H1 (cell line): ENCODE results near the gene CDCP1. TPM values are rescaled to one million over a fixed set of nuclear protein-coding genes. Genes with fewer than 3 reads are reported as not detected.

Experiments
- CTCF ChIA-PET: fragments of 300-600 bp; sonication (Branson Sonifier 250); formaldehyde crosslinking; loops from one replicate; lab custom pipeline; 2021; ENCODE audit not compliant: partially characterized antibody; lab: Charles Lee
- POLR2A ChIA-PET: fragments of 300-600 bp; sonication (Branson Sonifier 250); formaldehyde crosslinking; loops from one replicate; lab custom pipeline; 2021; ENCODE audit warnings: inconsistent platforms; ENCODE audit not compliant: partially characterized antibody; lab: Charles Lee
- DNase-seq, 2 experiments: peaks; one replicate each; pipeline versions ENCODE4 v3.0.0 to v3.0.0-alpha.2; 2010 to 2022; ENCODE audit warnings: low spot score in 2 of 2, low read depth in 1 of 2, mixed read lengths in 1 of 2
- FAIRE-seq: peaks from 2 replicates; lab custom pipeline; 2011; peaks lifted over from hg19 to GRCh38; lab: Jason Lieb, UNC
- H2AFZ ChIP-seq: 2 replicates; pipeline ENCODE4 v1.8.1; 2012; ENCODE audit warnings: low read length, inconsistent platforms
- H2AK5ac ChIP-seq: 2 replicates; pipeline ENCODE4 v1.6.1; 2013; ENCODE audit warnings: low read depth, low read length
- H2BK120ac ChIP-seq: replicated peaks from 2 replicates; pipeline ENCODE3; 2013; ENCODE audit warnings: low read depth, low read length, inconsistent platforms
- H2BK12ac ChIP-seq: 2 replicates; pipeline ENCODE4 v1.6.1; 2013; ENCODE audit warnings: low read depth, low read length
- H2BK15ac ChIP-seq: 2 replicates; pipeline ENCODE4 v1.6.1; 2013; ENCODE audit warnings: low read length
- H2BK20ac ChIP-seq: 2 replicates; pipeline ENCODE4 v1.6.1; 2013; ENCODE audit warnings: low read length
- H2BK5ac ChIP-seq: 2 replicates; pipeline ENCODE4 v1.6.1; 2013; ENCODE audit warnings: low read depth, low read length
- H3K14ac ChIP-seq: 2 replicates; pipeline ENCODE4 v1.6.1; 2013; ENCODE audit warnings: inconsistent platforms; ENCODE audit not compliant: insufficient read length
- H3K18ac ChIP-seq: 2 replicates; pipeline ENCODE4 v1.6.1; 2013; ENCODE audit warnings: low read length; ENCODE audit errors: extremely low read depth
- H3K23ac ChIP-seq: 2 replicates; pipeline ENCODE4 v1.6.1; 2013; ENCODE audit warnings: inconsistent platforms; ENCODE audit not compliant: insufficient read length
- H3K23me2 ChIP-seq: 2 replicates; pipeline ENCODE4 v1.6.1; 2013; ENCODE audit warnings: low read depth, low read length
- H3K27ac ChIP-seq: 2 replicates; pipeline ENCODE4 v1.6.1; 2011; ENCODE audit warnings: low read depth, low read length, inconsistent platforms
- H3K27me3 ChIP-seq, 4 experiments: replicated peaks in 1 of 4; 1 replicate in 1 of 4; 2 replicates in 3 of 4; pipeline versions ENCODE4 v1.6.1 to v1.8.1; 2011 to 2013; ENCODE audit warnings: low read length in 3 of 4, mild to moderate bottlenecking in 3 of 4, inconsistent platforms in 2 of 4, mixed read lengths in 2 of 4, moderate library complexity in 1 of 4; ENCODE audit not compliant: control insufficient read depth in 3 of 4, insufficient read depth in 3 of 4; ENCODE audit errors: extremely low read depth in 1 of 4
- H3K36me3 ChIP-seq, 4 experiments: 2 replicates each; pipeline versions ENCODE4 v1.6.1 to v1.8.1; 2011 to 2013; ENCODE audit warnings: mild to moderate bottlenecking in 4 of 4, low read length in 3 of 4, moderate library complexity in 2 of 4, control low read depth in 1 of 4, inconsistent platforms in 1 of 4; ENCODE audit not compliant: insufficient read depth in 4 of 4, control insufficient read depth in 2 of 4
- H3K4ac ChIP-seq: replicated peaks from 2 replicates; pipeline ENCODE3; 2013; ENCODE audit warnings: low read length, low read depth, mixed read lengths, inconsistent platforms; ENCODE audit not compliant: insufficient read length
- H3K4me1 ChIP-seq, 4 experiments: replicated peaks in 1 of 4; 1 replicate in 1 of 4; 2 replicates in 3 of 4; pipeline versions ENCODE4 v1.6.1 to v1.8.1; 2011 to 2013; ENCODE audit warnings: low read length in 3 of 4, inconsistent platforms in 2 of 4, mixed read lengths in 1 of 4; ENCODE audit not compliant: insufficient read depth in 4 of 4, control insufficient read depth in 3 of 4
- H3K4me2 ChIP-seq, 2 experiments: 2 replicates each; pipeline versions ENCODE4 v1.6.1 to v1.8.1; 2011 to 2013; ENCODE audit warnings: low read depth in 2 of 2, low read length in 2 of 2, control low read depth in 1 of 2, inconsistent platforms in 1 of 2, mild to moderate bottlenecking in 1 of 2; ENCODE audit not compliant: insufficient read depth in 1 of 2
- H3K4me3 ChIP-seq, 4 experiments: fragments of 200-600, 300-600 bp in 1 of 4; sonication (generic), shearing (Covaris generic), sonication (Bioruptor Twin) in 1 of 4; 2 replicates each; pipeline versions ENCODE4 v1.5.1 to v1.8.1; 2011 to 2016; ENCODE audit warnings: low read length in 4 of 4, low read depth in 3 of 4, control low read depth in 2 of 4, inconsistent platforms in 2 of 4, mild to moderate bottlenecking in 2 of 4, mixed read lengths in 1 of 4, moderate library complexity in 1 of 4; ENCODE audit not compliant: insufficient read depth in 2 of 4; ENCODE audit errors: extremely low read depth in 1 of 4
- H3K56ac ChIP-seq: replicated peaks from 2 replicates; pipeline ENCODE3; 2013; ENCODE audit warnings: low read depth, mild to moderate bottlenecking, mixed read lengths, low read length, inconsistent platforms; ENCODE audit not compliant: insufficient read length
- H3K79me1 ChIP-seq: 2 replicates; pipeline ENCODE4 v1.6.1; 2013; ENCODE audit warnings: low read depth, low read length, control low read depth
- H3K79me2 ChIP-seq, 2 experiments: 2 replicates each; pipeline versions ENCODE4 v1.6.1 to v1.8.1; 2012 to 2013; ENCODE audit warnings: low read length in 2 of 2, mild to moderate bottlenecking in 2 of 2, inconsistent platforms in 1 of 2; ENCODE audit not compliant: insufficient read depth in 2 of 2, control insufficient read depth in 1 of 2
- H3K9ac ChIP-seq, 4 experiments: replicated peaks in 1 of 4; 1 replicate in 1 of 4; 2 replicates in 3 of 4; pipeline versions ENCODE4 v1.6.1 to v1.8.1; 2011 to 2013; ENCODE audit warnings: low read depth in 3 of 4, low read length in 3 of 4, control low read depth in 2 of 4, mild to moderate bottlenecking in 2 of 4, moderate library complexity in 2 of 4, inconsistent platforms in 1 of 4; ENCODE audit errors: extremely low read depth in 1 of 4
- H3K9me3 ChIP-seq, 2 experiments: 2 replicates each; pipeline versions ENCODE4 v1.6.1 to v1.8.1; 2012 to 2013; ENCODE audit warnings: mild to moderate bottlenecking in 2 of 2, moderate library complexity in 2 of 2, control low read depth in 1 of 2, inconsistent platforms in 1 of 2, low read depth in 1 of 2, low read length in 1 of 2, mixed read lengths in 1 of 2; ENCODE audit not compliant: insufficient read depth in 2 of 2
- H4K20me1 ChIP-seq, 2 experiments: replicated peaks in 1 of 2; 2 replicates each; pipeline versions ENCODE3 to v1.8.1; 2011 to 2013; ENCODE audit warnings: inconsistent platforms in 2 of 2, low read length in 2 of 2, mild to moderate bottlenecking in 1 of 2; ENCODE audit not compliant: insufficient read depth in 2 of 2, control insufficient read depth in 1 of 2
- H4K5ac ChIP-seq: 2 replicates; pipeline ENCODE4 v1.6.1; 2013; ENCODE audit warnings: low read length, low read depth, mixed read lengths, inconsistent platforms; ENCODE audit not compliant: insufficient read length
- H4K8ac ChIP-seq: 2 replicates; pipeline ENCODE4 v1.8.0; 2013; ENCODE audit warnings: mild to moderate bottlenecking, moderate library complexity, low read length, inconsistent platforms; ENCODE audit not compliant: insufficient read depth; ENCODE audit errors: extremely low read depth
- H4K91ac ChIP-seq: replicated peaks from 2 replicates; pipeline ENCODE3; 2013; ENCODE audit warnings: low read length, mixed read lengths, inconsistent platforms; ENCODE audit not compliant: insufficient read length
- JUN ChIP-seq: IDR thresholded peaks from 2 replicates; pipeline ENCODE4 v1.6.1; 2011; ENCODE audit warnings: low read depth, mild to moderate bottlenecking, improper control_type of control experiment, low read length
- KDM5A ChIP-seq: fragments of 200-600 bp; IDR thresholded peaks from 2 replicates; pipeline ENCODE4 v1.7.1; 2012; ENCODE audit warnings: mild to moderate bottlenecking, low read length, inconsistent platforms, mixed read lengths
- RAD21 ChIP-seq, 2 experiments: IDR thresholded peaks in 1 of 2; conservative IDR thresholded peaks in 1 of 2; 2 replicates each; pipeline ENCODE4 v1.6.1; 2011; ENCODE audit warnings: low read depth in 2 of 2, low read length in 2 of 2, improper control_type of control experiment in 1 of 2, inconsistent platforms in 1 of 2, mild to moderate bottlenecking in 1 of 2, moderate library complexity in 1 of 2
- TCF12 ChIP-seq: IDR thresholded peaks from 2 replicates; pipeline ENCODE4 v1.6.1; 2011; ENCODE audit warnings: low read depth, mild to moderate bottlenecking, low read length
- WGBS, 2 experiments: shearing (Covaris generic) in 1 of 2; methylation state at CpG; one replicate each; pipeline versions ENCODE4 v1.1.6 to v1.1.7; 2013 to 2015; ENCODE audit warnings: low lambda C conversion rate in 2 of 2, mixed read lengths in 2 of 2, inconsistent platforms in 1 of 2, low coverage in 1 of 2, missing lambda C conversion rate in 1 of 2; ENCODE audit not compliant: insufficient replicate concordance in 2 of 2, insufficient coverage in 1 of 2, insufficient read length in 1 of 2; ENCODE audit errors: extremely low coverage in 1 of 2, missing lambda C conversion rate in 1 of 2; 5-methylcytosine and 5-hydroxymethylcytosine counted together
- polyA plus RNA-seq, 7 experiments: library from polyadenylated mRNA; depleted of rRNA in 3 of 7; stranded (reverse) in 5 of 7; unstranded in 2 of 7; fragments of >200 nt in 5 of 7; fragments of 200-250 nt in 2 of 7; gene quantifications; 1 replicate in 5 of 7; 2 replicates in 1 of 7; 4 replicates in 1 of 7; pipeline versions ENCODE4 v1.2.1 to v1.2.3, GENCODE V29; 2011 to 2013; ENCODE audit warnings: missing spikeins in 2 of 7, mixed read lengths in 2 of 7
- total RNA-seq: library from RNA; stranded (reverse); fragmentation: NEBNext Ultra II Directional; extraction: Animal tissue kit (Norgen Biotek cat#: 25700); gene quantifications from 2 replicates; pipeline ENCODE4 v1.2.1, GENCODE V29; 2021
- TF ChIP-seq, protein P1 (sequence below), 3 experiments: IDR thresholded peaks; 1 replicate in 2 of 3; 2 replicates in 1 of 3; pipeline versions ENCODE4 v1.5.1 to v1.6.1; 2011; ENCODE audit warnings: low read length in 3 of 3, mild to moderate bottlenecking in 3 of 3, inconsistent platforms in 2 of 3, low read depth in 1 of 3, moderate library complexity in 1 of 3; ENCODE audit not compliant: insufficient read depth in 1 of 3; ENCODE audit errors: control extremely low read depth in 1 of 3

Gene CDCP1
- total and polyA plus RNA-seq, 2 of the 8 experiments (the other 6 are each of a cell fraction or from before 2014, with no cell fraction given), result 10.0 to 23.3 TPM

DNA sequence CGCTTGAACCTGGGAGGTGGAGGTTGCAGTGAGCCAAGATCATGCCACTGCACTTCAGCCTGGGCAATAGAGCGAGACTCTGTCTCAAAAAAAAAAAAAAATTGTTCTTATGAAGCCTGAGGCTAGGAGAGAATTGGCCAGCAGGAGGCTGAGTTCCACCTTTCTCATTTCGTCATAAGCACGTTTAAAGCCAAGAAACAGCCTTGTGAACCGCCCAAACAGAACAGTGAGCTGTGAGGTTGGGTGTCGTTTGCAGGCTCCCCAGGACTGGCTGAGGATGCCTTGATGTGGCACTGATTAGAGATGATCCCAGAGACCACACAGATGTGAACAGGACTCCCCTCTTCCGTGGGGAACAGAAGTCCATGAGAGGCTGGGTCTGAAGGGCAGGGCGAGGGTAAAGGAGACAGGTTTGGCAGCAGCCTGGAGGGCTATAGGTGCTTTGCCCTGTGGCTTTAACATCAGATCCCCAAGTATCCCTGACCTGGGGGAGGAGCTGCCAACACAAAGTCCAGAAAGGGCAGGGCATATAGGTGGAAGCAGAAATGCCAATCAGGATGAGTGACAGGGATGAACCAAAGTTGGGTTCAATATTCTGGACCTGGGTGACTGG, 67.2 kb downstream of the CDCP1 start:
- Histone ChIP-seq H3K18ac (no peak overlapping the region), H4K8ac (no peak overlapping the region), H2AK5ac (no peak overlapping the region), H3K4me1 (no peaks in the 10 kb centered on the region), H2BK120ac (no peak overlapping the region), H3K4ac (no peak overlapping the region), H3K36me3 (no peaks in the 10 kb centered on the region; a peak in 2 of 8 replicates), H2AFZ (no peak overlapping the region), H3K4me3 (no peak overlapping the region), H4K20me1 (no peaks in the 10 kb centered on the region), H2BK12ac (no peak overlapping the region), H2BK5ac (no peak overlapping the region), H3K23me2 (no peaks in the 10 kb centered on the region), H3K79me2 (no peaks in the 10 kb centered on the region), H3K23ac (no peak overlapping the region), H2BK15ac (no peak overlapping the region), H3K27ac (no peak overlapping the region), H4K5ac (no peak overlapping the region), H3K56ac (no peak overlapping the region), H3K4me2 (no peak overlapping the region), H2BK20ac (no peak overlapping the region), H3K79me1 (no peaks in the 10 kb centered on the region), H3K9ac (no peak overlapping the region), H3K9me3 (no peaks in the 10 kb centered on the region), H4K91ac (no peak overlapping the region), H3K14ac (no peak overlapping the region), H3K27me3 (no peaks in the 10 kb centered on the region)
- FAIRE-seq (no peak), DNase-seq (no peak)
- TF ChIP-seq TCF12 (no peak), KDM5A (no peak), RAD21 (IDR thresholded peaks at IDR 0.05 in 1 of 2, conservative IDR thresholded peaks at IDR 0.05 in 1 of 2; ENCODE audit: low read depth in 2 of 2, low read length in 2 of 2) (peak; percentile 31 to 32; a peak in 3 of 4 replicates), JUN (no peak)
- TF ChIP-seq, protein P1, sequence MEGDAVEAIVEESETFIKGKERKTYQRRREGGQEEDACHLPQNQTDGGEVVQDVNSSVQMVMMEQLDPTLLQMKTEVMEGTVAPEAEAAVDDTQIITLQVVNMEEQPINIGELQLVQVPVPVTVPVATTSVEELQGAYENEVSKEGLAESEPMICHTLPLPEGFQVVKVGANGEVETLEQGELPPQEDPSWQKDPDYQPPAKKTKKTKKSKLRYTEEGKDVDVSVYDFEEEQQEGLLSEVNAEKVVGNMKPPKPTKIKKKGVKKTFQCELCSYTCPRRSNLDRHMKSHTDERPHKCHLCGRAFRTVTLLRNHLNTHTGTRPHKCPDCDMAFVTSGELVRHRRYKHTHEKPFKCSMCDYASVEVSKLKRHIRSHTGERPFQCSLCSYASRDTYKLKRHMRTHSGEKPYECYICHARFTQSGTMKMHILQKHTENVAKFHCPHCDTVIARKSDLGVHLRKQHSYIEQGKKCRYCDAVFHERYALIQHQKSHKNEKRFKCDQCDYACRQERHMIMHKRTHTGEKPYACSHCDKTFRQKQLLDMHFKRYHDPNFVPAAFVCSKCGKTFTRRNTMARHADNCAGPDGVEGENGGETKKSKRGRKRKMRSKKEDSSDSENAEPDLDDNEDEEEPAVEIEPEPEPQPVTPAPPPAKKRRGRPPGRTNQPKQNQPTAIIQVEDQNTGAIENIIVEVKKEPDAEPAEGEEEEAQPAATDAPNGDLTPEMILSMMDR (IDR thresholded peaks at IDR 0.05; ENCODE audit: control extremely low read depth in 1 of 3, insufficient read depth in 1 of 3, low read depth in 1 of 3, low read length in 3 of 3), result peak in 1 of 3 experiments; percentile 34; a peak in 1 of 4 replicates
- WGBS, 2 experiments, result 82% methylated on average over 8 of the region's 8 CpGs; no CpG with 5 or more reads in 1 of the 2 experiments
- ChIA-PET CTCF (interaction anchor here (0.5 to 1.8 kb wide), 19 partner anchors 9 to 747 kb away, joined by 3 to 9 read pairs (median 4); partner anchors contain the start of gene CDCP1), POLR2A (no interaction called here)
